Measurements from ENCODE around the gene CHRDL1. TPM values are rescaled to one million over a fixed set of nuclear protein-coding genes. Genes with fewer than 3 reads are reported as not detected.

CHRDL1 gene
- total and polyA plus RNA-seq, 2 experiments from 2014 or later, result 0.06 TPM; not detected in 1

- Histone ChIP-seq H3K27ac (no peak overlapping the region), H3K27me3 (replicated peaks; ENCODE audit: insufficient read depth) (no peaks in the 10 kb centered on the region), H3K4me2 (ENCODE audit: unreplicated experiment) (no peak overlapping the region), H3K9me2 (ENCODE audit: insufficient read depth) (no peaks in the 10 kb centered on the region), H3F3A (ENCODE audit: insufficient read depth) (no peaks in the 10 kb centered on the region), H3K4me3 (no peak overlapping the region), H4K20me1 (ENCODE audit: insufficient read depth) (no peaks in the 10 kb centered on the region), H3K9ac (no peak overlapping the region), H3K4me1 (ENCODE audit: insufficient read depth) (no peaks in the 10 kb centered on the region), H3K36me3 (ENCODE audit: low read depth) (no peaks in the 10 kb centered on the region), H2AFZ (no peak overlapping the region), H3K79me2 (ENCODE audit: insufficient read depth) (no peaks in the 10 kb centered on the region), H3K9me3 (ENCODE audit: low read depth) (no peaks in the 10 kb centered on the region)
- in situ Hi-C loops (cut with MboI), result loop anchor here (25.0 kb wide), 1 partner anchor 229 kb away; no protein-coding TSS in a partner anchor
- peak; percentile 48 for DNase-seq
- TF ChIP-seq EZH2phosphoT487 (IDR thresholded peaks at IDR 0.05; ENCODE audit: insufficient read depth, low read depth) (no peak), EZH2 (IDR thresholded peaks at IDR 0.05; ENCODE audit: insufficient read depth, poor library complexity, severe bottlenecking) (no peak)
- 67 to 86% methylated on average over 1 of the region's 1 CpG for WGBS, 2 experiments (ENCODE audit: low coverage in 1 of 2, low lambda C conversion rate in 2 of 2, missing lambda C conversion rate in 2 of 2)
Observed at GRCh38 chrX:110691446-110691845, 104.2 kb downstream of the CHRDL1 start.

- no peak overlapping the region for H2AFZ ChIP-seq
- H3K36me3 ChIP-seq (ENCODE audit: low read depth), result no peaks in the 10 kb centered on the region
- no peak overlapping the region for H3K4me3 ChIP-seq
- TF ChIP-seq EZH2 (IDR thresholded peaks at IDR 0.05; ENCODE audit: insufficient read depth, poor library complexity, severe bottlenecking), result no peak
- H3K9ac ChIP-seq, result no peak overlapping the region
- no peak overlapping the region for H3K4me2 ChIP-seq (ENCODE audit: unreplicated experiment)
- WGBS, 2 experiments (ENCODE audit: low coverage in 1 of 2, low lambda C conversion rate in 2 of 2, missing lambda C conversion rate in 2 of 2), result 51 to 55% methylated on average over 3 of the region's 3 CpGs
- no peaks in the 10 kb centered on the region for H4K20me1 ChIP-seq (ENCODE audit: insufficient read depth)
- in situ Hi-C loops (cut with MboI), result loop anchor here (25.0 kb wide), 1 partner anchor 222 kb away; no protein-coding TSS in a partner anchor
- peak; percentile 45 for DNase-seq
- no peaks in the 10 kb centered on the region for H3K4me1 ChIP-seq (ENCODE audit: insufficient read depth)
- no peaks in the 10 kb centered on the region for H3K79me2 ChIP-seq (ENCODE audit: insufficient read depth)
- no peaks in the 10 kb centered on the region for H3K9me3 ChIP-seq (ENCODE audit: low read depth)
- no peaks in the 10 kb centered on the region for H3K27me3 ChIP-seq (replicated peaks; ENCODE audit: insufficient read depth)
- no peaks in the 10 kb centered on the region for H3K9me2 ChIP-seq (ENCODE audit: insufficient read depth)
- no peaks in the 10 kb centered on the region for H3F3A ChIP-seq (ENCODE audit: insufficient read depth)
- H3K27ac ChIP-seq, result no peak overlapping the region
Observed at GRCh38 chrX:110684653-110685052, 111.0 kb downstream of the CHRDL1 start.

GRCh38 chrX:110683925-110684324 lies 111.7 kb downstream of the CHRDL1 start:
- in situ Hi-C loops (cut with MboI), result loop anchor here (25.0 kb wide), 1 partner anchor 222 kb away; no protein-coding TSS in a partner anchor
- no peaks in the 10 kb centered on the region for H3K4me1 ChIP-seq (ENCODE audit: insufficient read depth)
- H3K4me3 ChIP-seq, result no peak overlapping the region
- H3K79me2 ChIP-seq (ENCODE audit: insufficient read depth), result no peaks in the 10 kb centered on the region
- DNase-seq, result no peak
- no peak overlapping the region for H2AFZ ChIP-seq
- H4K20me1 ChIP-seq (ENCODE audit: insufficient read depth), result no peaks in the 10 kb centered on the region
- no peaks in the 10 kb centered on the region for H3K27me3 ChIP-seq (replicated peaks; ENCODE audit: insufficient read depth)
- no peak for TF ChIP-seq EZH2phosphoT487 (IDR thresholded peaks at IDR 0.05; ENCODE audit: insufficient read depth, low read depth)
- no peak for TF ChIP-seq EZH2 (IDR thresholded peaks at IDR 0.05; ENCODE audit: insufficient read depth, poor library complexity, severe bottlenecking)
- H3K36me3 ChIP-seq (ENCODE audit: low read depth), result no peaks in the 10 kb centered on the region
- no peaks in the 10 kb centered on the region for H3K9me3 ChIP-seq (ENCODE audit: low read depth)
- H3K4me2 ChIP-seq (ENCODE audit: unreplicated experiment), result no peak overlapping the region
- no peaks in the 10 kb centered on the region for H3F3A ChIP-seq (ENCODE audit: insufficient read depth)
- H3K27ac ChIP-seq, result no peak overlapping the region
- no peaks in the 10 kb centered on the region for H3K9me2 ChIP-seq (ENCODE audit: insufficient read depth)
- 70 to 83% methylated on average over 2 of the region's 2 CpGs for WGBS, 2 experiments (ENCODE audit: low coverage in 1 of 2, low lambda C conversion rate in 2 of 2, missing lambda C conversion rate in 2 of 2)
- no peak overlapping the region for H3K9ac ChIP-seq

GRCh38 chrX:110678591-110678990 lies 117.0 kb downstream of the CHRDL1 start:
- no peaks in the 10 kb centered on the region for H4K20me1 ChIP-seq (ENCODE audit: insufficient read depth)
- H3K4me1 ChIP-seq (ENCODE audit: insufficient read depth), result no peaks in the 10 kb centered on the region
- H3K36me3 ChIP-seq (ENCODE audit: low read depth), result no peaks in the 10 kb centered on the region
- H3K9me2 ChIP-seq (ENCODE audit: insufficient read depth), result no peaks in the 10 kb centered on the region
- no peak overlapping the region for H3K9ac ChIP-seq
- H3F3A ChIP-seq (ENCODE audit: insufficient read depth), result no peaks in the 10 kb centered on the region
- no peaks in the 10 kb centered on the region for H3K9me3 ChIP-seq (ENCODE audit: low read depth)
- TF ChIP-seq EZH2 (IDR thresholded peaks at IDR 0.05; ENCODE audit: insufficient read depth, poor library complexity, severe bottlenecking) (no peak), EZH2phosphoT487 (IDR thresholded peaks at IDR 0.05; ENCODE audit: insufficient read depth, low read depth) (no peak)
- no peak overlapping the region for H3K27ac ChIP-seq
- H2AFZ ChIP-seq, result no peak overlapping the region
- no peak for DNase-seq
- no peak overlapping the region for H3K4me3 ChIP-seq
- H3K79me2 ChIP-seq (ENCODE audit: insufficient read depth), result no peaks in the 10 kb centered on the region
- H3K27me3 ChIP-seq (replicated peaks; ENCODE audit: insufficient read depth), result no peaks in the 10 kb centered on the region
- WGBS, 2 experiments (ENCODE audit: low coverage in 1 of 2, low lambda C conversion rate in 2 of 2, missing lambda C conversion rate in 2 of 2), result 45 to 75% methylated on average over 1 of the region's 1 CpG
- in situ Hi-C loops (cut with MboI), result loop anchor here (25.0 kb wide), 1 partner anchor 216 kb away; no protein-coding TSS in a partner anchor
- no peak overlapping the region for H3K4me2 ChIP-seq (ENCODE audit: unreplicated experiment)

GRCh38 chrX:110675886-110676285 lies 119.7 kb downstream of the CHRDL1 start:
- Histone ChIP-seq H3K79me2 (ENCODE audit: insufficient read depth) (no peaks in the 10 kb centered on the region), H3K4me1 (ENCODE audit: insufficient read depth) (no peaks in the 10 kb centered on the region), H3K9ac (no peak overlapping the region), H3K4me3 (no peak overlapping the region), H3K27me3 (replicated peaks; ENCODE audit: insufficient read depth) (no peaks in the 10 kb centered on the region), H2AFZ (no peak overlapping the region), H3K36me3 (ENCODE audit: low read depth) (no peaks in the 10 kb centered on the region), H4K20me1 (ENCODE audit: insufficient read depth) (no peaks in the 10 kb centered on the region), H3K27ac (no peak overlapping the region), H3K4me2 (ENCODE audit: unreplicated experiment) (no peak overlapping the region), H3K9me3 (ENCODE audit: low read depth) (no peaks in the 10 kb centered on the region), H3K9me2 (ENCODE audit: insufficient read depth) (no peaks in the 10 kb centered on the region), H3F3A (ENCODE audit: insufficient read depth) (no peaks in the 10 kb centered on the region)
- WGBS, 2 experiments (ENCODE audit: low coverage in 1 of 2, low lambda C conversion rate in 2 of 2, missing lambda C conversion rate in 2 of 2), result 53 to 55% methylated on average over 1 of the region's 1 CpG
- in situ Hi-C loops (cut with MboI), result loop anchor here (25.0 kb wide), 1 partner anchor 214 kb away; no protein-coding TSS in a partner anchor
- TF ChIP-seq EZH2 (IDR thresholded peaks at IDR 0.05; ENCODE audit: insufficient read depth, poor library complexity, severe bottlenecking), result no peak
- no peak for TF ChIP-seq EZH2phosphoT487 (IDR thresholded peaks at IDR 0.05; ENCODE audit: insufficient read depth, low read depth)
- no peak for DNase-seq
